WTC11 (cell line): ENCODE data around the gene PUS7. TPM values are rescaled to one million over a fixed set of nuclear protein-coding genes. Genes with fewer than 3 reads are reported as not detected.

ENCODE experiments used
- ATAC-seq: fragments of 200-7000 bp; cut with Tn5 transposase; 2 replicates; pipeline ENCODE4 v1.10.0; 2021; ENCODE audit warnings: mild to moderate bottlenecking, moderate library complexity
- CTCF ChIA-PET: fragments of 300-600 bp; sonication (Branson Sonifier 250); formaldehyde crosslinking; loops from one replicate; lab custom pipeline; 2021; ENCODE audit warnings: antibody characterized with exemption; lab: Charles Lee
- POLR2A ChIA-PET: fragments of 350-600 bp; sonication (Branson Sonifier 250); formaldehyde crosslinking; loops from one replicate; lab custom pipeline; 2021; ENCODE audit warnings: antibody characterized with exemption; lab: Charles Lee
- DNase-seq: peaks from one replicate; pipeline ENCODE4 v3.0.0; 2021; ENCODE audit warnings: low spot score
- H3K27ac Mint-ChIP-seq: 2 replicates; pipeline ENCODE4 v1.8.0; 2021; ENCODE audit warnings: mixed read lengths
- H3K27me3 Mint-ChIP-seq: 2 replicates; pipeline ENCODE4 v1.8.0; 2021; ENCODE audit warnings: low read depth, mild to moderate bottlenecking, moderate library complexity, mixed read lengths
- H3K36me3 Mint-ChIP-seq: 2 replicates; pipeline ENCODE4 v1.8.0; 2021; ENCODE audit warnings: mixed read lengths
- H3K4me1 Mint-ChIP-seq: 2 replicates; pipeline ENCODE4 v1.8.0; 2022; ENCODE audit warnings: mixed read lengths
- H3K4me3 Mint-ChIP-seq: 2 replicates; pipeline ENCODE4 v1.8.0; 2021; ENCODE audit warnings: mild to moderate bottlenecking, moderate library complexity, mixed read lengths
- H3K9me3 Mint-ChIP-seq: 2 replicates; pipeline ENCODE4 v1.8.0; 2021; ENCODE audit warnings: mixed read lengths
- AFF4 ChIP-seq: sonication (generic); formaldehyde crosslinking; IDR thresholded peaks from 2 replicates; pipeline ENCODE4 v1.8.1; 2023; ENCODE audit warnings: mild to moderate bottlenecking, missing genetic modification reagents, borderline replicate concordance
- ESRRA ChIP-seq: sonication (generic); formaldehyde crosslinking; IDR thresholded peaks from 2 replicates; pipeline ENCODE4 v1.8.1; 2022; ENCODE audit warnings: mild to moderate bottlenecking, missing genetic modification reagents, borderline replicate concordance
- ETV6 ChIP-seq: sonication (generic); formaldehyde crosslinking; IDR thresholded peaks from 2 replicates; pipeline ENCODE4 v1.8.1; 2022; ENCODE audit warnings: mild to moderate bottlenecking, missing genetic modification reagents
- FOXK1 ChIP-seq: sonication (generic); formaldehyde crosslinking; IDR thresholded peaks from 2 replicates; pipeline ENCODE4 v1.8.0; 2022; ENCODE audit warnings: mild to moderate bottlenecking, moderate library complexity, missing genetic modification reagents
- GABPB1 ChIP-seq: sonication (generic); formaldehyde crosslinking; IDR thresholded peaks from 2 replicates; pipeline ENCODE4 v1.8.1; 2023; ENCODE audit warnings: mild to moderate bottlenecking, missing genetic modification reagents
- JUN ChIP-seq: sonication (generic); formaldehyde crosslinking; IDR thresholded peaks from 2 replicates; pipeline ENCODE4 v1.8.0; 2023; ENCODE audit warnings: mild to moderate bottlenecking, missing genetic modification reagents
- NFE2L1 ChIP-seq: sonication (generic); formaldehyde crosslinking; IDR thresholded peaks from 2 replicates; pipeline ENCODE4 v1.8.1; 2023; ENCODE audit warnings: missing genetic modification reagents
- NR2C2 ChIP-seq: sonication (generic); formaldehyde crosslinking; IDR thresholded peaks from 2 replicates; pipeline ENCODE4 v1.8.0; 2022; ENCODE audit warnings: mild to moderate bottlenecking, missing genetic modification reagents
- NR3C1 ChIP-seq: sonication (generic); formaldehyde crosslinking; conservative IDR thresholded peaks from 2 replicates; pipeline ENCODE4 v1.8.1; 2023; ENCODE audit warnings: low read depth, mild to moderate bottlenecking, missing genetic modification reagents
- RORB ChIP-seq: fragments of 250-450 bp; sonication (Bioruptor Pico); IDR thresholded peaks from 2 replicates; pipeline ENCODE4 v1.9.0; 2021; ENCODE audit warnings: mild to moderate bottlenecking
- SP1 ChIP-seq: sonication (generic); formaldehyde crosslinking; conservative IDR thresholded peaks from 2 replicates; pipeline ENCODE4 v1.8.1; 2022; ENCODE audit warnings: missing genetic modification reagents
- USF2 ChIP-seq: sonication (generic); formaldehyde crosslinking; IDR thresholded peaks from 2 replicates; pipeline ENCODE4 v1.8.1; 2023; ENCODE audit warnings: mild to moderate bottlenecking, missing genetic modification reagents, moderate library complexity
- ZBTB21 ChIP-seq: sonication (generic); formaldehyde crosslinking; IDR thresholded peaks from 2 replicates; pipeline ENCODE4 v1.8.1; 2023; ENCODE audit warnings: mild to moderate bottlenecking, missing genetic modification reagents, borderline replicate concordance
- ZNF219 ChIP-seq: sonication (generic); formaldehyde crosslinking; IDR thresholded peaks from 2 replicates; pipeline ENCODE4 v1.8.0; 2023; ENCODE audit warnings: missing genetic modification reagents, mild to moderate bottlenecking, borderline replicate concordance
- ZNF317 ChIP-seq: sonication (generic); formaldehyde crosslinking; IDR thresholded peaks from 2 replicates; pipeline ENCODE4 v1.8.1; 2023; ENCODE audit warnings: low read depth, mild to moderate bottlenecking, moderate library complexity, missing genetic modification reagents, borderline replicate concordance
- ZNF423 ChIP-seq: fragments of 250-450 bp; sonication (Bioruptor Pico); IDR thresholded peaks from 2 replicates; pipeline ENCODE4 v2.1.2; 2022; ENCODE audit warnings: mild to moderate bottlenecking, moderate library complexity
- ZNF532 ChIP-seq: fragments of 250-450 bp; sonication (Bioruptor Pico); IDR thresholded peaks from 2 replicates; pipeline ENCODE4 v1.9.0; 2021; ENCODE audit warnings: mild to moderate bottlenecking, borderline replicate concordance
- total RNA-seq: library from RNA; stranded (reverse); gene quantifications from 3 replicates; pipeline ENCODE4 v1.2.3, GENCODE V29; 2021
- TF ChIP-seq, protein P1 (sequence below): sonication (generic); formaldehyde crosslinking; IDR thresholded peaks from 2 replicates; pipeline ENCODE4 v1.8.1; 2022; ENCODE audit warnings: mild to moderate bottlenecking, missing genetic modification reagents, moderate library complexity, borderline replicate concordance
- TF ChIP-seq, protein P2 (sequence below): fragments of 250-450 bp; sonication (Bioruptor Pico); conservative IDR thresholded peaks from 2 replicates; pipeline ENCODE4 v1.9.0; 2021; ENCODE audit warnings: mild to moderate bottlenecking

Gene PUS7
- total RNA-seq, 1 experiment from 2014 or later, result 47.2 TPM

DNA sequence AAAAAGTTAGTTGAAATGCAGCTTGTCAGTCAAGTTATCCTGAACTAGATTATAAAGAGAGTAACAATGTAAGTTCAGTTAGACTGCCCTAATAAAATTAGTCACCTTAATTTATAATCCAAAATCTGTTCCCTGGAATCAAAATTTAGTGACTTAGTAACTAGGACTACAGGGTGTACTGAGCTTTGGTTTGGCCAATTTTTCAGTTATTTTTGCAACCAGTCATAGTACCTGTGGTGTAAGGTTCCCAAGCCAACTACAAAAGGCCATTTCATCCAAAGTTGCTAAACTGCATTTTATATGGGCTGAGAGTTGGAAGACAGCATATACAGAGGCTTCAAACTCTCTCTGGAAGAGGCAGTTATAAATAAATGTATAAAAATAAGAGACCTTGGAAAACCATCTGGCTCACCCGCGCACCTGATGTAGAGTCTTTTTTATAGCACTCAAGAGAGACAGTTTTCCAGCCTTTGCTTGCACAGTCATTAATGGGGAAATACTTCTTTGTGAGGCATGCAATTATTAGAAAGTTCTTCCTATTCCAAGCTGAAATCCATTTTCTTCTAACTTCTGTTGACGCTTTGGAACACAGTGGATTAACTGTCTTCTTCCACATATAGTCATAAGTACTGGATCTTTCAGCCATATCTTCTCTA lies 59.2 kb downstream of the PUS7 start:
- Mint-ChIP-seq H3K4me3 (no peak overlapping the region), H3K9me3 (no peaks in the 10 kb centered on the region), H3K27ac (no peak overlapping the region), H3K27me3 (no peaks in the 10 kb centered on the region), H3K36me3 (peaks cover 45% of the 10 kb centered on the region), H3K4me1 (no peaks in the 10 kb centered on the region)
- no peak for TF ChIP-seq FOXK1 (CRISPR knock-in tag)
- TF ChIP-seq SP1 (CRISPR knock-in tag), result no peak
- no peak for TF ChIP-seq ZBTB21 (CRISPR knock-in tag)
- TF ChIP-seq NR3C1, result no peak
- ATAC-seq, result no peak
- POLR2A ChIA-PET, result no interaction called here
- DNase-seq, result no peak
- CTCF ChIA-PET, result no interaction called here

GRCh38 chr7:105461518-105461917 lies 60.6 kb downstream of the PUS7 start:
- no peaks in the 10 kb centered on the region for H3K4me1 Mint-ChIP-seq
- H3K27ac Mint-ChIP-seq, result no peak overlapping the region
- no peaks in the 10 kb centered on the region for H3K9me3 Mint-ChIP-seq
- ChIA-PET POLR2A (no interaction called here), CTCF (no interaction called here)
- H3K4me3 Mint-ChIP-seq, result no peak overlapping the region
- ATAC-seq (no peak), DNase-seq (no peak)
- H3K27me3 Mint-ChIP-seq, result no peaks in the 10 kb centered on the region
- peak; percentile 68 for TF ChIP-seq GABPB1 (CRISPR knock-in tag)
- TF ChIP-seq NFE2L1 (CRISPR knock-in tag), result no peak
- H3K36me3 Mint-ChIP-seq, result peaks cover 50% of the 10 kb centered on the region

DNA sequence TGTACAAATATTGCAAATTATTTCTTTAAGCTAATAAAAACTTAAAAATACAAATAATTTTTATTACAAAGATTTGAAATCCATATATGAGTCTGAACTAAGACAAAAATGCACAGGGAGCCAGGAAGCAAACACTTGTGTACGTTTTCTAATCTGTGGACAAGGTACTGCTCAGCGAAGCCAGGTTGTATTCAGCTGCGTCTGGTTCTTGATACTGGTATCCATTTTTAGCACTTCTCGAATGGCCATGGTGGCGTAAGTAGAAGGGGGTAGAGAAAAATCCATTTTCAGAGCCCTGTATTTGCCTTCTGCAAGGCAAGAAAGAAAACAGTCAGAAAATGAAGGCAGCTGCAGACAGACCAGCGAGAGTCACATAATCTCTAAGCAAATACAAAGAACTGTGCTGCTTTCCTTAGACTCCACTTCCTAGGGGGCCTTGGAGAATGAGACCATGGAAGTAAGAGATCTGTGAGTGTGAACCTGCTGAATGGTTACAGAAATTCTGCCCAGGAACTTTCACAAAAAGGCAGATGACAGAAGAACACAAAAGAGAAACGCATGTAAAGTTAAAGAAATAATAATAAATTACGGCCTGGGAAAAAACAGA lies 64.3 kb downstream of the PUS7 start:
- no peak for ATAC-seq
- Mint-ChIP-seq H3K4me3 (no peak overlapping the region), H3K36me3 (peaks cover 45% of the 10 kb centered on the region), H3K27ac (no peak overlapping the region), H3K4me1 (no peaks in the 10 kb centered on the region)
- no peak for DNase-seq
- CTCF ChIA-PET, result no interaction called here
- POLR2A ChIA-PET, result no interaction called here
- TF ChIP-seq, protein P1, sequence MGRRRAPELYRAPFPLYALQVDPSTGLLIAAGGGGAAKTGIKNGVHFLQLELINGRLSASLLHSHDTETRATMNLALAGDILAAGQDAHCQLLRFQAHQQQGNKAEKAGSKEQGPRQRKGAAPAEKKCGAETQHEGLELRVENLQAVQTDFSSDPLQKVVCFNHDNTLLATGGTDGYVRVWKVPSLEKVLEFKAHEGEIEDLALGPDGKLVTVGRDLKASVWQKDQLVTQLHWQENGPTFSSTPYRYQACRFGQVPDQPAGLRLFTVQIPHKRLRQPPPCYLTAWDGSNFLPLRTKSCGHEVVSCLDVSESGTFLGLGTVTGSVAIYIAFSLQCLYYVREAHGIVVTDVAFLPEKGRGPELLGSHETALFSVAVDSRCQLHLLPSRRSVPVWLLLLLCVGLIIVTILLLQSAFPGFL (CRISPR knock-in tag), result no peak
- TF ChIP-seq NR2C2 (CRISPR knock-in tag) (no peak), ZNF532 (CRISPR knock-in tag) (no peak), USF2 (no peak), JUN (no peak), ZNF317 (CRISPR knock-in tag) (no peak), ETV6 (CRISPR knock-in tag) (no peak), ESRRA (no peak), ZNF423 (no peak), AFF4 (no peak), ZNF219 (CRISPR knock-in tag) (no peak), RORB (no peak)
- TF ChIP-seq, protein P2, sequence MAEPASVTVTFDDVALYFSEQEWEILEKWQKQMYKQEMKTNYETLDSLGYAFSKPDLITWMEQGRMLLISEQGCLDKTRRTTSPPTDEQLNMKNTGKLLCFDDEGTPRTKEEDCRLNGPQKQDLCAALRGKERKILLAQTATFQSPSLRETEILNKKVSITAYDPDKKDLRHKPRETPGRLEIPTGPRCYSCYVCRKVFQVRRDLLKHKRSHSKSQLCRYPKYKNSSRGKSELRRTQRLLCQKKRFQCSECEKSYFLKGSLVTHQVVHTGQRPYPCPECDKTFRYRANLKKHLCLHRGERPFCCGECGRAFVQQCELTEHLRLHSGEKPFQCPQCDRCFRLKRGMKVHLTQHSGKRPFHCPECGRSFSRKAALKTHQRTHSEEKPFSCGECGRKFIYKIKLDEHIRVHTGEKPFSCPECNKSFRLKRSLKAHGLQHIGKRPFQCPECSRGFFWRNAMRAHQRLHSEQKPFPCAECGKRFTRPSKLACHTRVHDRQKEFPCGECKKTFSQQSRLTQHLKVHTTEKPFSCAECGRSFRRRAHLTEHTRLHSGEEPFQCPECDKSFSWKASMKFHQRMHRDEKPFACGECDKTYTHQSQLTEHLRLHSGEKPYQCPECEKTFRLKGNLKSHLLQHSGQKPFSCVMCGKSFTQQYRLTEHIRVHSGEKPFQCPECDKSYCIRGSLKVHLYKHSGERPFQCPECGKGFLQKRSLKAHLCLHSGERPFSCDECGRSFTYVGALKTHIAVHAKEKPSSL (CRISPR knock-in tag), result no peak
- TF ChIP-seq, all 79 proteins: peak for 0
- Mint-ChIP-seq H3K9me3 (no peaks in the 10 kb centered on the region), H3K27me3 (no peaks in the 10 kb centered on the region)
